Measurements from ENCODE around the gene NANOS3.

GRCh38 chr19:13882836-13883235 is 5.9 kb downstream of the NANOS3 start:
- TF ChIP-seq GABPA (IDR thresholded peaks at IDR 0.05 in 1 of 2, conservative IDR thresholded peaks at IDR 0.05 in 1 of 2) (no peak), ATF3 (IDR thresholded peaks at IDR 0.05) (no peak), TAF1 (conservative IDR thresholded peaks at IDR 0.05) (no peak), CTCF (IDR thresholded peaks at IDR 0.05; ENCODE audit: low read depth, low read length, missing input control) (no peak), REST (IDR thresholded peaks at IDR 0.05) (no peak), YY1 (IDR thresholded peaks at IDR 0.05) (no peak)

Measured in liver (tissue), 3 donors.